PC-9 (cell line): Measurements from ENCODE around the gene BAZ1B. TPM values are rescaled to one million over a fixed set of nuclear protein-coding genes. Genes with fewer than 3 reads are reported as not detected.

Source experiments
- BruUV-seq: library from RNA; stranded (reverse); fragments of 400-500 nt; replicated peaks from 2 replicates; lab custom pipeline; 2021; lab: Mats Ljungman, UMichigan
- CTCF ChIA-PET: fragments of 300-600 bp; sonication (Branson Sonifier 250); formaldehyde crosslinking; loops from one replicate; lab custom pipeline; 2022; ENCODE audit warnings: antibody characterized with exemption; lab: Charles Lee
- POLR2A ChIA-PET: fragments of 300-600 bp; sonication (Branson Sonifier 250); formaldehyde crosslinking; loops from one replicate; lab custom pipeline; 2022; ENCODE audit warnings: antibody characterized with exemption; ENCODE audit not compliant: unreplicated experiment; lab: Charles Lee
- DNase-seq, 2 experiments: peaks; one replicate each; pipeline versions ENCODE4 v3.0.0 to v3.0.0-alpha.2; 2015 to 2022; ENCODE audit warnings: mixed read lengths in 1 of 2
- H2AFZ ChIP-seq: fragments of 200-600 bp; sonication (generic); 2 replicates; pipeline ENCODE4 v1.8.1; 2017; ENCODE audit warnings: antibody characterized with exemption
- H3F3A ChIP-seq: fragments of 200-600 bp; sonication (generic); 2 replicates; pipeline ENCODE4 v1.8.1; 2017; ENCODE audit warnings: antibody characterized with exemption, mild to moderate bottlenecking, low read depth; ENCODE audit not compliant: insufficient read depth
- H3K27ac ChIP-seq: fragments of 200-600 bp; sonication (generic); 2 replicates; pipeline ENCODE4 v1.6.1; 2016; ENCODE audit warnings: mixed run types
- H3K27me3 ChIP-seq: fragments of 200-600 bp; sonication (generic); 2 replicates; pipeline ENCODE4 v1.6.1; 2016; ENCODE audit warnings: low read depth, mixed run types; ENCODE audit not compliant: insufficient read depth
- H3K36me3 ChIP-seq: fragments of 200-600 bp; sonication (generic); 2 replicates; pipeline ENCODE4 v1.6.1; 2016; ENCODE audit warnings: low read depth, mixed run types
- H3K4me1 ChIP-seq: fragments of 200-600 bp; sonication (generic); replicated peaks from 2 replicates; pipeline ENCODE4 v1.6.1; 2016; ENCODE audit warnings: mixed run types; ENCODE audit not compliant: insufficient read depth
- H3K4me2 ChIP-seq: fragments of 200-600 bp; sonication (generic); 2 replicates; pipeline ENCODE4 v1.6.1; 2017; ENCODE audit warnings: mixed run types
- H3K4me3 ChIP-seq: fragments of 200-600 bp; sonication (generic); 2 replicates; pipeline ENCODE4 v1.6.1; 2016; ENCODE audit warnings: mixed run types
- H3K79me2 ChIP-seq: fragments of 200-600 bp; sonication (generic); 2 replicates; pipeline ENCODE4 v1.6.1; 2017; ENCODE audit warnings: low read depth, mixed run types
- H3K9me2 ChIP-seq: fragments of 200-600 bp; sonication (generic); 2 replicates; pipeline ENCODE4 v1.8.1; 2017; ENCODE audit warnings: mild to moderate bottlenecking; ENCODE audit not compliant: insufficient read depth
- H3K9me3 ChIP-seq: fragments of 200-600 bp; sonication (generic); 2 replicates; pipeline ENCODE4 v1.8.1; 2016; ENCODE audit warnings: low read depth; ENCODE audit not compliant: insufficient read depth
- H4K20me1 ChIP-seq: fragments of 200-600 bp; sonication (generic); 2 replicates; pipeline ENCODE4 v1.8.1; 2017; ENCODE audit not compliant: insufficient read depth
- CTCF ChIP-seq: fragments of 200-600 bp; sonication (generic); conservative IDR thresholded peaks from 2 replicates; pipeline ENCODE4 v1.6.1; 2017; ENCODE audit warnings: mixed run types, antibody characterized with exemption, mild to moderate bottlenecking, moderate library complexity
- EZH2 ChIP-seq: fragments of 200-600 bp; sonication (generic); IDR thresholded peaks from 2 replicates; pipeline ENCODE4 v1.8.0; 2017; ENCODE audit warnings: antibody characterized with exemption, low read depth
- intact Hi-C: fragments of 100-400 bp; cut with micrococcal nuclease; formaldehyde crosslinking; loops from one replicate; pipeline ENCODE4 v1.10.0; 2022; ENCODE audit not compliant: unreplicated experiment
- total RNA-seq: library from RNA; stranded (reverse); gene quantifications from 2 replicates; pipeline ENCODE4 v1.2.3, GENCODE V29; 2021

Gene BAZ1B
- total RNA-seq, 1 experiment from 2014 or later: 88.4 TPM

DNA sequence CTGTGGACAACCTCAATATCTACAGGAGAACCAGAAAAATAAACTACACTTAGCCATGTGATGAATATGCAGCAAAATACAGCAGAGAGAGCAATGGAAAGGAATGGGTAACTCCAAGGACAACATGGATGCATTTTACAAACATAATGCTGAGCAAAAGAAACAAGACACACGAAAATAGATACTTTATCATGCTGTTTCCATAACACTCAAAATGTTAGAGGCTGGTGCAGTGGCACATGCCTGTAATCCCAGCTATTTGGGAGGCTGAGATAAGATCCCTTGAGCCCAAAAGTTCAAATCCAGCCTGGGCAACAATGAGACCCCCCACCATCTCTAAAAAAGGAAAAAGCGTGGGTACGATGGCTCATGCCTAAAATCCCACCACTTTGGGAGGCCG is 27.1 kb upstream of the BAZ1B start:
- Histone ChIP-seq H3K36me3 (0 out of 2 replicates have a peak, but pooled peaks cover 4% of the 10 kb centered on the region), H3K79me2 (peaks cover 80% of the 10 kb centered on the region), H4K20me1 (peaks cover 58% of the 10 kb centered on the region), H3K9me2 (no peaks in the 10 kb centered on the region), H3K9me3 (no peaks in the 10 kb centered on the region), H3F3A (0 out of 2 replicates have a peak, but pooled peaks cover 4% of the 10 kb centered on the region), H2AFZ (no peak overlapping the region), H3K27me3 (no peaks in the 10 kb centered on the region), H3K4me1 (no peaks in the 10 kb centered on the region), H3K27ac (no peak overlapping the region), H3K4me3 (no peak overlapping the region), H3K4me2 (no peak overlapping the region)
- ChIA-PET POLR2A (no interaction called here), CTCF (no interaction called here)
- no peak for DNase-seq
- intact Hi-C loops: no loop called here
- TF ChIP-seq EZH2 (no peak), CTCF (no peak)
- no TSS peak for BruUV-seq

DNA sequence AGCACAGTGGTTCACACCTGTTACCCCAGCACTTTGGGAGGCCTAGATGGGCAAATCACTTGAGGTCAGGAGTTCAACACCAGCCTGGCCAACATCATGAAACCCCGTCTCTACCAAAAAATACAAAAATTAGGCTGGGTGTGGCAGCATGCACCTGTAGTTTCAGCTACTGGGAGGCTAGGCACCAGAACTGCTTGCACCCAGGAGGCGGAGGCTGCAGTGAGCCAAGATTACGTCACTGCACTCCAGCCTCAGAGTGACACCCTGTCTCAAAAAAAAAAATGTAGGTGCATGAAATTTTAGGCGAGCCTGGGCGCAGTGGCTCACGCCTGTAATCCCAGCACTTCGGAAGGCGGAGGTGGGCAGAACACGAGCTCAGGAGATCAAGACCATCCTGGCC is 25.7 kb upstream of the BAZ1B start:
- no peak overlapping the region for H3K4me3 ChIP-seq
- CTCF ChIA-PET: no interaction called here

DNA sequence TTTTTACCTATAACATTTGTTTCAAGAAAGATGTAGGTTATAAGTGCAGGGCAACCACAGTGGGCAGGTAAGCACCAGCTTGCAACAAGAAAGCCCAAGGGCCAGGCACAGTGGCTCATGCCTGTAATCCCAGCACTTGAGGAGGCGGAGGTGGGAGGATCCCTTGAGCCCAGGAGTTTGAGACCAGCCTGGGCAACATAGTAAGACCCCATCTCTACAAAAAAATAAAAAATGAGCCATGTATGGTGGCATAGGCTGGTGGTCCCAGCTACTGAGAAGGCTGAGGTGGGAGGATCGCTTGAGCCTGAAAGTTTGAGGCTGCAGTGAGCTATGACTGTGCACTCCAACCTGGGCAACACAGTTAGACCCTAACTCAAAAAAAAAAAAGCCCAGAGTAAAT is 22.6 kb upstream of the BAZ1B start:
- 0 out of 2 replicates have a peak, but pooled peaks cover 4% of the 10 kb centered on the region for H3F3A ChIP-seq
- no TSS peak for BruUV-seq
- no peaks in the 10 kb centered on the region for H3K9me2 ChIP-seq
- ChIA-PET POLR2A (no interaction called here), CTCF (no interaction called here)
- H3K27ac ChIP-seq: no peak overlapping the region
- H3K4me2 ChIP-seq: no peak overlapping the region
- H3K4me3 ChIP-seq: no peak overlapping the region
- peaks cover 45% of the 10 kb centered on the region for H3K79me2 ChIP-seq
- H3K9me3 ChIP-seq: no peaks in the 10 kb centered on the region
- no peak for DNase-seq
- no peak overlapping the region for H2AFZ ChIP-seq
- no peaks in the 10 kb centered on the region for H3K27me3 ChIP-seq
- TF ChIP-seq CTCF (no peak), EZH2 (no peak)
- intact Hi-C loops: no loop called here
- H4K20me1 ChIP-seq: peaks cover 43% of the 10 kb centered on the region
- H3K36me3 ChIP-seq: peaks cover 14% of the 10 kb centered on the region; the same call in 1 of the 2 replicates
- no peaks in the 10 kb centered on the region for H3K4me1 ChIP-seq

More for the DNA sequence above, 25.7 kb upstream of the BAZ1B start:
- H3K4me1 ChIP-seq: no peaks in the 10 kb centered on the region
- 0 out of 2 replicates have a peak, but pooled peaks cover 4% of the 10 kb centered on the region for H3F3A ChIP-seq
- intact Hi-C loops: no loop called here
- H3K79me2 ChIP-seq: peaks cover 66% of the 10 kb centered on the region
- H3K27me3 ChIP-seq: no peaks in the 10 kb centered on the region
- no peaks in the 10 kb centered on the region for H3K9me2 ChIP-seq
- no peaks in the 10 kb centered on the region for H3K9me3 ChIP-seq
- POLR2A ChIA-PET: interaction anchor here (0.6 kb wide), 1 partner anchor 25 kb away, joined by 5 read pairs; no protein-coding TSS in a partner anchor
- H3K4me2 ChIP-seq: no peak overlapping the region
- 0 out of 2 replicates have a peak, but pooled peaks cover 4% of the 10 kb centered on the region for H3K36me3 ChIP-seq
- DNase-seq: no peak
- no peak overlapping the region for H2AFZ ChIP-seq
- no peak overlapping the region for H3K27ac ChIP-seq
- TF ChIP-seq EZH2: no peak
- TF ChIP-seq CTCF: no peak
- H4K20me1 ChIP-seq: peaks cover 52% of the 10 kb centered on the region
- no TSS peak for BruUV-seq
